LNCAP (cell line): ENCODE measurements around the gene C7orf25.

ENCODE experiments used
- TF ChIP-seq, protein P1 (sequence below): fragments of 450-650 bp; IDR thresholded peaks from 2 replicates; pipeline ENCODE4 v1.5.1; 2017; ENCODE audit warnings: mild to moderate bottlenecking

The C7orf25 gene

DNA sequence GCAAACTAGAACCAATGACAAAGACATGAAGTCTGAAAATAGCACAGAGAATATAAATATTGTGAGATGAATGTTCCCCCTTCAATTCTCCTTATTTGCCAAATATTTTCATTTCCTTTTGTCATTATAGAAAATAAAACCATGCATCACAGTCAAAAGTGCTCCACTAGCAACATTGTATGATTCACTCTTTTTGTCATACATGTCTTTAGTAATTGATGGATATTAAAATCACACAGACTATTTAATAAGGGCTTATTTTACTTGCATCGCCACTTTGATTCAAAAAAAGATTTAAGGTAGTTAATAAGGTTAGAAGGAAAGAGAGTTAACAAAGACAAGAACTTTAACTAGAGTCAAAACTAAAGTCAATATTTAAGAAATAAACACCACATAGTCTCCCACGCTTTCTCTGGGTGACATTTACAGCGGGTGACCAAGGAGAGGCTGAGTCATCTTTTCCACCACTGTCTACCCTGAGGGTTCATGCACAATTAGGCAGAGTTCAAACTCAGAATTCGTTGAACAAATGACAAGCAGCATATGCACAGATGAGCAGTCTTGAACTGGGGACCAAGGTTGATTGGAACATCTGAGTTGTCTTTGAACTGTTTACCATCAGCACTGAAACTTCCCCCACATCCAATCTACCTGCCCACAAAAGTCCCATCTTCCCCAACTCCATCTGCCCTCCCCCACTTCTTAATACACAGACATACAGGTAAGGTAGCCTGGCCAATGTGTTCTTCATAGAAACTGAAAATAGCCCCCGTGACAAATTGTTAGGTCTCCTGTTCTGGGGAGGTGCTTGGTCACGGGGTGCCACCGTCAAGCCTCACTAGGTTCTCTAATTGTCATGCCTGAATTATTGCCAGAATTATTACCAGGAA lies 42.5 kb downstream of the C7orf25 start:
- TF ChIP-seq, protein P1, sequence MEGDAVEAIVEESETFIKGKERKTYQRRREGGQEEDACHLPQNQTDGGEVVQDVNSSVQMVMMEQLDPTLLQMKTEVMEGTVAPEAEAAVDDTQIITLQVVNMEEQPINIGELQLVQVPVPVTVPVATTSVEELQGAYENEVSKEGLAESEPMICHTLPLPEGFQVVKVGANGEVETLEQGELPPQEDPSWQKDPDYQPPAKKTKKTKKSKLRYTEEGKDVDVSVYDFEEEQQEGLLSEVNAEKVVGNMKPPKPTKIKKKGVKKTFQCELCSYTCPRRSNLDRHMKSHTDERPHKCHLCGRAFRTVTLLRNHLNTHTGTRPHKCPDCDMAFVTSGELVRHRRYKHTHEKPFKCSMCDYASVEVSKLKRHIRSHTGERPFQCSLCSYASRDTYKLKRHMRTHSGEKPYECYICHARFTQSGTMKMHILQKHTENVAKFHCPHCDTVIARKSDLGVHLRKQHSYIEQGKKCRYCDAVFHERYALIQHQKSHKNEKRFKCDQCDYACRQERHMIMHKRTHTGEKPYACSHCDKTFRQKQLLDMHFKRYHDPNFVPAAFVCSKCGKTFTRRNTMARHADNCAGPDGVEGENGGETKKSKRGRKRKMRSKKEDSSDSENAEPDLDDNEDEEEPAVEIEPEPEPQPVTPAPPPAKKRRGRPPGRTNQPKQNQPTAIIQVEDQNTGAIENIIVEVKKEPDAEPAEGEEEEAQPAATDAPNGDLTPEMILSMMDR: no peak

DNA sequence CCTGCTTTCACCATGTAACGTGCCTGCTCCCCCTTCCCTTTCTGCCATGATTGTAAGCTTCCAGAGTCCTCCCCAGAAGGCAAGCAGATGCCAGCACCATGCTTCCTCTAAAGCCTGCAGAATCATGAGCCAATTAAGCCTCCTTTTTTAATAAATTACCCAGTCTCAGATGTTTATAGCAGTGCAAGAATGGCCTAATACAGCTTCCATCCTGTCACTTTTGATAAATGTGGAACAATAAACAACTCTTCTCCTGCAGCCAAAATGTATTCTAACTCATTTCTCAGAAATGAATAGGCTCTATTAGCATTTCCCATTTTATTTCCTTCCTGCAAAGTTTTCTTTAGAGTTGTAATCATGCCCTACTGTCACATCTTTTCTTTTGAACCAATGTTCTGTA lies 43.4 kb downstream of the C7orf25 start:
- TF ChIP-seq, protein P1: no peak
